A549 treated with Hydrocortisone at 1 μM for 4 hours (cell line): ENCODE measurements around the gene KIF21B. TPM values are rescaled to one million over a fixed set of nuclear protein-coding genes. Genes with fewer than 3 reads are reported as not detected.

Experiments used
- total RNA-seq: library from RNA; stranded (reverse); fragments of 200-300 nt; extraction: Qiagen RNA extraction; gene quantifications from 5 replicates; pipeline ENCODE4 v1.2.3, GENCODE V29; 2022

KIF21B gene, protein sequence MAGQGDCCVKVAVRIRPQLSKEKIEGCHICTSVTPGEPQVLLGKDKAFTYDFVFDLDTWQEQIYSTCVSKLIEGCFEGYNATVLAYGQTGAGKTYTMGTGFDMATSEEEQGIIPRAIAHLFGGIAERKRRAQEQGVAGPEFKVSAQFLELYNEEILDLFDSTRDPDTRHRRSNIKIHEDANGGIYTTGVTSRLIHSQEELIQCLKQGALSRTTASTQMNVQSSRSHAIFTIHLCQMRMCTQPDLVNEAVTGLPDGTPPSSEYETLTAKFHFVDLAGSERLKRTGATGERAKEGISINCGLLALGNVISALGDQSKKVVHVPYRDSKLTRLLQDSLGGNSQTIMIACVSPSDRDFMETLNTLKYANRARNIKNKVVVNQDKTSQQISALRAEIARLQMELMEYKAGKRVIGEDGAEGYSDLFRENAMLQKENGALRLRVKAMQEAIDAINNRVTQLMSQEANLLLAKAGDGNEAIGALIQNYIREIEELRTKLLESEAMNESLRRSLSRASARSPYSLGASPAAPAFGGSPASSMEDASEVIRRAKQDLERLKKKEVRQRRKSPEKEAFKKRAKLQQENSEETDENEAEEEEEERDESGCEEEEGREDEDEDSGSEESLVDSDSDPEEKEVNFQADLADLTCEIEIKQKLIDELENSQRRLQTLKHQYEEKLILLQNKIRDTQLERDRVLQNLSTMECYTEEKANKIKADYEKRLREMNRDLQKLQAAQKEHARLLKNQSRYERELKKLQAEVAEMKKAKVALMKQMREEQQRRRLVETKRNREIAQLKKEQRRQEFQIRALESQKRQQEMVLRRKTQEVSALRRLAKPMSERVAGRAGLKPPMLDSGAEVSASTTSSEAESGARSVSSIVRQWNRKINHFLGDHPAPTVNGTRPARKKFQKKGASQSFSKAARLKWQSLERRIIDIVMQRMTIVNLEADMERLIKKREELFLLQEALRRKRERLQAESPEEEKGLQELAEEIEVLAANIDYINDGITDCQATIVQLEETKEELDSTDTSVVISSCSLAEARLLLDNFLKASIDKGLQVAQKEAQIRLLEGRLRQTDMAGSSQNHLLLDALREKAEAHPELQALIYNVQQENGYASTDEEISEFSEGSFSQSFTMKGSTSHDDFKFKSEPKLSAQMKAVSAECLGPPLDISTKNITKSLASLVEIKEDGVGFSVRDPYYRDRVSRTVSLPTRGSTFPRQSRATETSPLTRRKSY (N-terminal part only)
- total RNA-seq: 1.3 to 2.2 TPM (median 1.9 TPM) in 5 replicates

DNA sequence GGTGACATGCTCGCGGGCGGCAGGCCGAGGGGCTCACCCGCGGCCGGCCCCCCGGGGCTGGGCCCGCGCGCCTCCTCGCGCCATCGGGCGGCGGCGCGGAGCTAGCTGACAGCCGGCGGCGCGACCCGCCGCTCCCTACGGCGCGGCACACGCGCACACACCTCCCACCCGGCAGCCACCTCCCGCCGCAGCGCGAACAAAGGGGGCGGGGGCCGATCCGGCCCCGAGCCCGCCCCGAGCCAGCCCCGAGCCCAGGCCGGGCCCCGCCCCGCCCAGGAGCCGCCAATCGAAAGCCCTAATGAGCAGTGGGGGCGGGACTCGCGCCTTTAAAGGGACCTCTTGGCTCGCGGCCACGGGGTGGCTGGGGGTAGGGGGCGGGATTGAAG lies at the start of gene KIF21B:
Gene KIF21B (minus strand): TSS at position 198 of the 386 bp plus-strand sequence. CDS start 331 bp downstream, outside the sequence.

Other genes starting within 250 kb of the KIF21B start
- gene GPR25, start 150.7 kb downstream of the KIF21B start, total RNA-seq: not detected in 5 replicates
- gene INAVA, start 128.8 kb downstream of the KIF21B start, total RNA-seq: 39.8 to 52.8 TPM (median 45.0 TPM) in 5 replicates
- gene CACNA1S, start 88.7 kb upstream of the KIF21B start, total RNA-seq: 0.02 TPM in 1 of 5 replicates, not detected in the others
- gene ASCL5, start 103.5 kb upstream of the KIF21B start, total RNA-seq: 0.08 to 0.21 TPM (median 0.15 TPM) in 3 of 5 replicates, not detected in the others
- gene TMEM9, start 130.8 kb upstream of the KIF21B start, total RNA-seq: 83.3 to 84.7 TPM (median 83.6 TPM) in 5 replicates
- 0.49 to 0.74 TPM (median 0.55 TPM) in 5 replicates for gene IGFN1, start 167.1 kb upstream of the KIF21B start, total RNA-seq